GM18907 (cell line): ENCODE results near the gene CLDN1.
"Not testable (repeated sequence)": the region's sequence is repeated elsewhere in the genome, so short reads cannot be mapped to it uniquely, and the experiment has no call there.

Source experiments
- ATAC-seq: cut with Tn5 transposase; IDR thresholded peaks from one replicate; pipeline ENCODE4 v1.9.1; 2021; ENCODE audit warnings: mild to moderate bottlenecking, moderate library complexity; ENCODE audit not compliant: unreplicated experiment

Gene CLDN1

GRCh38 chr3:190294030-190294429, 28.2 kb downstream of the CLDN1 start:
- no peak for ATAC-seq

GRCh38 chr3:190293621-190294020, 28.6 kb downstream of the CLDN1 start:
- no peak for ATAC-seq

- ATAC-seq, result no peak
These were observed 30.2 kb downstream of the CLDN1 start for GRCh38 chr3:190291994-190292584.

GRCh38 chr3:190289989-190290388, 32.3 kb downstream of the CLDN1 start:
- no peak for ATAC-seq

GRCh38 chr3:190288836-190289235, 33.4 kb downstream of the CLDN1 start:
- no peak for ATAC-seq

- no peak for ATAC-seq
These were observed 36.2 kb downstream of the CLDN1 start for GRCh38 chr3:190286014-190286413.

GRCh38 chr3:190281308-190282051, 40.8 kb downstream of the CLDN1 start:
- no peak for ATAC-seq

GRCh38 chr3:190279690-190280089, 42.6 kb downstream of the CLDN1 start:
- ATAC-seq, result no peak

- ATAC-seq, result no peak
These were observed 49.5 kb downstream of the CLDN1 start for GRCh38 chr3:190272747-190273146.

GRCh38 chr3:190269101-190269500, 53.1 kb downstream of the CLDN1 start:
- no peak for ATAC-seq

- not testable (repeated sequence) for ATAC-seq
These were observed 54.8 kb downstream of the CLDN1 start for GRCh38 chr3:190267464-190267863.

GRCh38 chr3:190266913-190267290, 55.3 kb downstream of the CLDN1 start:
- no peak for ATAC-seq

GRCh38 chr3:190266265-190266912, 55.9 kb downstream of the CLDN1 start:
- no peak for ATAC-seq

GRCh38 chr3:190265796-190266195, 56.5 kb downstream of the CLDN1 start:
- ATAC-seq, result no peak

- no peak for ATAC-seq
These were observed 57.1 kb downstream of the CLDN1 start for GRCh38 chr3:190265126-190265525.

GRCh38 chr3:190261740-190262139, 60.5 kb downstream of the CLDN1 start:
- no peak for ATAC-seq

- no peak for ATAC-seq
These were observed 61.2 kb downstream of the CLDN1 start for GRCh38 chr3:190261015-190261414.

- ATAC-seq, result no peak
These were observed 61.9 kb downstream of the CLDN1 start for GRCh38 chr3:190260301-190260700.

GRCh38 chr3:190258634-190259033, 63.6 kb downstream of the CLDN1 start:
- ATAC-seq, result no peak
